Left ventricle myocardium inferior (tissue), 1 donor: ENCODE measurements around the gene LDHD. TPM values are rescaled to one million over a fixed set of nuclear protein-coding genes. Genes with fewer than 3 reads are reported as not detected.
A peak's percentile ranks its signal among the peaks of the same experiment; 100 is the strongest.

Experiments used
- DNase-seq: peaks from one replicate; pipeline ENCODE4 v3.0.0-alpha.2; 2020
- H3K27ac ChIP-seq: fragments of 200-600 bp; replicated peaks from 2 replicates; pipeline ENCODE4 v1.8.0; 2021
- H3K27me3 ChIP-seq: fragments of 200-600 bp; 2 replicates; pipeline ENCODE4 v1.8.0; 2021; ENCODE audit warnings: low read depth
- H3K36me3 ChIP-seq: fragments of 200-600 bp; 2 replicates; pipeline ENCODE4 v1.8.0; 2021
- H3K4me1 ChIP-seq: fragments of 200-600 bp; 2 replicates; pipeline ENCODE4 v1.8.0; 2021
- H3K4me3 ChIP-seq: fragments of 200-600 bp; 2 replicates; pipeline ENCODE4 v1.8.0; 2021; ENCODE audit warnings: mild to moderate bottlenecking, moderate library complexity
- H3K9me3 ChIP-seq: fragments of 200-600 bp; replicated peaks from 2 replicates; pipeline ENCODE4 v1.8.0; 2021
- CTCF ChIP-seq: fragments of 200-600 bp; IDR thresholded peaks from 2 replicates; pipeline ENCODE4 v1.8.0; 2021; ENCODE audit warnings: antibody characterized with exemption, mild to moderate bottlenecking, borderline replicate concordance
- intact Hi-C: fragments of 100-400 bp; cut with micrococcal nuclease; formaldehyde crosslinking; loops from one replicate; pipeline ENCODE4 v1.11.0; 2022
- total RNA-seq: library from RNA; stranded (reverse); fragmentation: NEBNext Ultra II Directional; extraction: Animal tissue kit (Norgen Biotek cat#: 25700); gene quantifications from one replicate; pipeline ENCODE4 v1.2.1, GENCODE V29; 2021
- donor health status: DM: no; HTN: yes; CAD: no; lungs with severe emphysema.

The LDHD gene
- total RNA-seq, 1 donor from 2014 or later, result 97.9 TPM

- no peak for DNase-seq
- no peak overlapping the region for H3K27ac ChIP-seq
- H3K36me3 ChIP-seq, result no peaks in the 10 kb centered on the region
- H3K9me3 ChIP-seq, result no peaks in the 10 kb centered on the region
- H3K27me3 ChIP-seq, result no peaks in the 10 kb centered on the region
- intact Hi-C loops, result no loop called here
- H3K4me1 ChIP-seq, result peaks cover 58% of the 10 kb centered on the region
- no peak overlapping the region for H3K4me3 ChIP-seq
- TF ChIP-seq CTCF, result no peak
Observed at GRCh38 chr16:75073545-75074303, 42.9 kb downstream of the LDHD start.

GRCh38 chr16:75072239-75072947 is 44.2 kb downstream of the LDHD start:
- intact Hi-C loops, result no loop called here
- no peak overlapping the region for H3K4me3 ChIP-seq
- no peaks in the 10 kb centered on the region for H3K9me3 ChIP-seq
- H3K36me3 ChIP-seq, result no peaks in the 10 kb centered on the region
- H3K27ac ChIP-seq, result no peak overlapping the region
- DNase-seq, result no peak
- H3K27me3 ChIP-seq, result no peaks in the 10 kb centered on the region
- no peak for TF ChIP-seq CTCF
- peaks cover 69% of the 10 kb centered on the region for H3K4me1 ChIP-seq

- no peaks in the 10 kb centered on the region for H3K9me3 ChIP-seq
- no peak for TF ChIP-seq CTCF
- peaks cover 76% of the 10 kb centered on the region for H3K4me1 ChIP-seq
- H3K27ac ChIP-seq, result no peak overlapping the region
- no peaks in the 10 kb centered on the region for H3K36me3 ChIP-seq
- no peak overlapping the region for H3K4me3 ChIP-seq
- intact Hi-C loops, result no loop called here
- H3K27me3 ChIP-seq, result no peaks in the 10 kb centered on the region
- no peak for DNase-seq
Observed at GRCh38 chr16:75071621-75072020, 45.0 kb downstream of the LDHD start.

- TF ChIP-seq CTCF, result no peak
- peaks cover 68% of the 10 kb centered on the region for H3K4me1 ChIP-seq
- peak; percentile 69 for DNase-seq
- H3K36me3 ChIP-seq, result no peaks in the 10 kb centered on the region
- no peak overlapping the region for H3K4me3 ChIP-seq
- intact Hi-C loops, result no loop called here
- H3K9me3 ChIP-seq, result no peaks in the 10 kb centered on the region
- H3K27ac ChIP-seq, result no peak overlapping the region
- no peaks in the 10 kb centered on the region for H3K27me3 ChIP-seq
Observed at GRCh38 chr16:75070012-75070841, 46.4 kb downstream of the LDHD start.
